Neural cell (in vitro differentiated cells): ENCODE measurements around the gene RNF123.

Experiments used
- POLR2AphosphoS5 ChIP-seq: IDR thresholded peaks from 2 replicates; pipeline ENCODE4 v1.6.1; 2012
- RAD21 ChIP-seq: fragments of 450-650 bp; conservative IDR thresholded peaks from 2 replicates; pipeline ENCODE4 v1.6.1; 2014; ENCODE audit warnings: antibody characterized with exemption, mild to moderate bottlenecking, moderate library complexity
- TF ChIP-seq, protein P1 (sequence below): fragments of 450-650 bp; IDR thresholded peaks from 2 replicates; pipeline ENCODE4 v1.5.1; 2014; ENCODE audit warnings: antibody characterized with exemption, mild to moderate bottlenecking, moderate library complexity; ENCODE audit not compliant: poor library complexity, severe bottlenecking

GRCh38 chr3:49681543-49681942 is 7.8 kb upstream of the RNF123 start:
- TF ChIP-seq, protein P1, sequence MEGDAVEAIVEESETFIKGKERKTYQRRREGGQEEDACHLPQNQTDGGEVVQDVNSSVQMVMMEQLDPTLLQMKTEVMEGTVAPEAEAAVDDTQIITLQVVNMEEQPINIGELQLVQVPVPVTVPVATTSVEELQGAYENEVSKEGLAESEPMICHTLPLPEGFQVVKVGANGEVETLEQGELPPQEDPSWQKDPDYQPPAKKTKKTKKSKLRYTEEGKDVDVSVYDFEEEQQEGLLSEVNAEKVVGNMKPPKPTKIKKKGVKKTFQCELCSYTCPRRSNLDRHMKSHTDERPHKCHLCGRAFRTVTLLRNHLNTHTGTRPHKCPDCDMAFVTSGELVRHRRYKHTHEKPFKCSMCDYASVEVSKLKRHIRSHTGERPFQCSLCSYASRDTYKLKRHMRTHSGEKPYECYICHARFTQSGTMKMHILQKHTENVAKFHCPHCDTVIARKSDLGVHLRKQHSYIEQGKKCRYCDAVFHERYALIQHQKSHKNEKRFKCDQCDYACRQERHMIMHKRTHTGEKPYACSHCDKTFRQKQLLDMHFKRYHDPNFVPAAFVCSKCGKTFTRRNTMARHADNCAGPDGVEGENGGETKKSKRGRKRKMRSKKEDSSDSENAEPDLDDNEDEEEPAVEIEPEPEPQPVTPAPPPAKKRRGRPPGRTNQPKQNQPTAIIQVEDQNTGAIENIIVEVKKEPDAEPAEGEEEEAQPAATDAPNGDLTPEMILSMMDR: no peak
- TF ChIP-seq RAD21 (no peak), POLR2AphosphoS5 (no peak)
